ENCODE measurements around the gene WDFY4. TPM values are rescaled to one million over a fixed set of nuclear protein-coding genes. Genes with fewer than 3 reads are reported as not detected.

WDFY4 gene
- total and polyA plus RNA-seq, 9 of the 15 experiments (the other 6 are each of a cell fraction or from before 2014, with no cell fraction given) = 0.01 to 0.02 (median 0.01) TPM; not detected in 6

DNA sequence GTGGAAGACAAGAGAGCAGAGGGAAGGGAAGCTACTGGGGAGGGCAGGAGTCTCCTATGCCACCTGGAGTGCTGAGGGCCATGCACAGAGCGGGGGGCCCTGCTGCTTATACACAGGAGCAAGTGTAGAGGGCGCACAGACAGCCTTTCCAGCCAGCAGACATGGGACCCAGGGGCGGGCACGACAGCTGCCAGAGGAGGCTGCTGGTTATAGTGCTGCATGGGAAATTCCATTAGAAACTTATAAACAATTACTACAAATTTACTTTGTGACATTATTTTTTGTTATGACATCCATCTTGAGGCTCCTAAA lies 90.5 kb downstream of the WDFY4 start:
- POLR2A ChIA-PET = interaction anchor here (0.6 kb wide), 1 partner anchor 175 kb away, joined by 3 read pairs; no protein-coding TSS in a partner anchor
- no peaks in the 10 kb centered on the region for H4K20me1 ChIP-seq (replicated peaks; ENCODE audit: control insufficient read depth, insufficient read depth, low read length)
- H3K27ac ChIP-seq (ENCODE audit: extremely low read depth, low read depth, low read length) = no peak overlapping the region
- H3K9me3 ChIP-seq (replicated peaks; ENCODE audit: control insufficient read depth, insufficient read depth, low read depth, low read length) = no peaks in the 10 kb centered on the region
- H3K79me2 ChIP-seq (ENCODE audit: control insufficient read depth, insufficient read depth, low read length) = no peaks in the 10 kb centered on the region
- H3K4me3 ChIP-seq = no peak overlapping the region
- FAIRE-seq (no peak), ATAC-seq (no peak), DNase-seq (ENCODE audit: extremely low read depth in 1 of 4, low spot score in 3 of 4) (no peak)
- no peaks in the 10 kb centered on the region for H3K36me3 ChIP-seq (ENCODE audit: control insufficient read depth, insufficient read depth, low read length)
- in situ Hi-C loops (cut with MboI) (no loop called here), intact Hi-C loops (cut with micrococcal nuclease) (no loop called here)
- H3K9ac ChIP-seq (ENCODE audit: insufficient read depth in 1 of 2, low read depth in 2 of 2, low read length in 2 of 2) = no peak overlapping the region
- BruUV-seq (replicated peaks) = no TSS peak
- H2AFZ ChIP-seq (ENCODE audit: low read depth, low read length) = no peak overlapping the region
- H3K4me2 ChIP-seq (ENCODE audit: insufficient read depth, low read length) = no peak overlapping the region
- TF ChIP-seq, protein P1, sequence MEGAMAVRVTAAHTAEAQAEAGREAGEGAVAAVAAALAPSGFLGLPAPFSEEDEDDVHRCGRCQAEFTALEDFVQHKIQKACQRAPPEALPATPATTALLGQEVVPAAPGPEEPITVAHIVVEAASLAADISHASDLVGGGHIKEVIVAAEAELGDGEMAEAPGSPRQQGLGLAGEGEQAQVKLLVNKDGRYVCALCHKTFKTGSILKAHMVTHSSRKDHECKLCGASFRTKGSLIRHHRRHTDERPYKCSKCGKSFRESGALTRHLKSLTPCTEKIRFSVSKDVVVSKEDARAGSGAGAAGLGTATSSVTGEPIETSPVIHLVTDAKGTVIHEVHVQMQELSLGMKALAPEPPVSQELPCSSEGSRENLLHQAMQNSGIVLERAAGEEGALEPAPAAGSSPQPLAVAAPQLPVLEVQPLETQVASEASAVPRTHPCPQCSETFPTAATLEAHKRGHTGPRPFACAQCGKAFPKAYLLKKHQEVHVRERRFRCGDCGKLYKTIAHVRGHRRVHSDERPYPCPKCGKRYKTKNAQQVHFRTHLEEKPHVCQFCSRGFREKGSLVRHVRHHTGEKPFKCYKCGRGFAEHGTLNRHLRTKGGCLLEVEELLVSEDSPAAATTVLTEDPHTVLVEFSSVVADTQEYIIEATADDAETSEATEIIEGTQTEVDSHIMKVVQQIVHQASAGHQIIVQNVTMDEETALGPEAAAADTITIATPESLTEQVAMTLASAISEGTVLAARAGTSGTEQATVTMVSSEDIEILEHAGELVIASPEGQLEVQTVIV (CRISPR knock-in tag; IDR thresholded peaks at IDR 0.05; ENCODE audit: borderline replicate concordance) = no peak
- TF ChIP-seq, protein P2, sequence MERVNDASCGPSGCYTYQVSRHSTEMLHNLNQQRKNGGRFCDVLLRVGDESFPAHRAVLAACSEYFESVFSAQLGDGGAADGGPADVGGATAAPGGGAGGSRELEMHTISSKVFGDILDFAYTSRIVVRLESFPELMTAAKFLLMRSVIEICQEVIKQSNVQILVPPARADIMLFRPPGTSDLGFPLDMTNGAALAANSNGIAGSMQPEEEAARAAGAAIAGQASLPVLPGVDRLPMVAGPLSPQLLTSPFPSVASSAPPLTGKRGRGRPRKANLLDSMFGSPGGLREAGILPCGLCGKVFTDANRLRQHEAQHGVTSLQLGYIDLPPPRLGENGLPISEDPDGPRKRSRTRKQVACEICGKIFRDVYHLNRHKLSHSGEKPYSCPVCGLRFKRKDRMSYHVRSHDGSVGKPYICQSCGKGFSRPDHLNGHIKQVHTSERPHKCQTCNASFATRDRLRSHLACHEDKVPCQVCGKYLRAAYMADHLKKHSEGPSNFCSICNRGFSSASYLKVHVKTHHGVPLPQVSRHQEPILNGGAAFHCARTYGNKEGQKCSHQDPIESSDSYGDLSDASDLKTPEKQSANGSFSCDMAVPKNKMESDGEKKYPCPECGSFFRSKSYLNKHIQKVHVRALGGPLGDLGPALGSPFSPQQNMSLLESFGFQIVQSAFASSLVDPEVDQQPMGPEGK (CRISPR knock-in tag; IDR thresholded peaks at IDR 0.05; ENCODE audit: borderline replicate concordance) = no peak
- no peak for TF ChIP-seq SREBF1 (IDR thresholded peaks at IDR 0.05; ENCODE audit: borderline replicate concordance, low read depth, low read length)
- TF ChIP-seq NUFIP1 (IDR thresholded peaks at IDR 0.05; ENCODE audit: partially characterized antibody) = no peak
- TF ChIP-seq SRF (CRISPR knock-in tag; IDR thresholded peaks at IDR 0.05) = no peak
- CTCF ChIA-PET (ENCODE audit: low intra/inter-chr PET ratio) = no interaction called here
- WGBS (ENCODE audit: insufficient coverage, low coverage, missing lambda C conversion rate) = 2% methylated on average over 4 of the region's 4 CpGs
- no peaks in the 10 kb centered on the region for H3K9me1 ChIP-seq (ENCODE audit: control insufficient read depth, insufficient read depth, low read length)
- peaks cover 0 to 8% of the 10 kb centered on the region in 2 experiments; a peak in 3 of 5 replicates for H3K4me1 ChIP-seq (replicated peaks in 1 of 2; ENCODE audit: control insufficient read depth in 2 of 2, insufficient read depth in 2 of 2, low read length in 2 of 2)
- H3K27me3 ChIP-seq (ENCODE audit: control insufficient read depth in 2 of 2, insufficient read depth in 2 of 2, low read length in 2 of 2) = peaks cover 4 to 30% of the 10 kb centered on the region in 2 experiments; a peak in 4 of 5 replicates
